HepG2 (cell line): Measurements from ENCODE around the gene CYSRT1. TPM values are rescaled to one million over a fixed set of nuclear protein-coding genes. Genes with fewer than 3 reads are reported as not detected.

Source experiments
- AGO1 ChIP-seq: fragments of 200-400 bp; formaldehyde crosslinking; IDR thresholded peaks from 2 replicates; pipeline ENCODE4 v1.6.1; 2017; ENCODE audit warnings: mild to moderate bottlenecking, low read depth, low read length, moderate library complexity; ENCODE audit not compliant: poor library complexity, severe bottlenecking
- KDM2A ChIP-seq: sonication (generic); formaldehyde crosslinking; IDR thresholded peaks from 2 replicates; pipeline ENCODE4 v1.4.0; 2020; ENCODE audit warnings: low read depth, missing genetic modification reagents, borderline replicate concordance
- LCORL ChIP-seq, 2 experiments: fragments of 450-650 bp in 1 of 2; sonication (generic) in 1 of 2; formaldehyde crosslinking in 1 of 2; IDR thresholded peaks; 2 replicates each; pipeline versions ENCODE4 v1.5.0 to v1.6.1; 2017 to 2020; ENCODE audit warnings: antibody characterized with exemption in 1 of 2, missing genetic modification reagents in 1 of 2
- NR3C1 ChIP-seq: sonication (generic); formaldehyde crosslinking; IDR thresholded peaks from 2 replicates; pipeline ENCODE4 v1.4.0; 2020; ENCODE audit warnings: missing genetic modification reagents
- PITX1 ChIP-seq: sonication (generic); formaldehyde crosslinking; IDR thresholded peaks from 2 replicates; pipeline ENCODE4 v1.5.1; 2020; ENCODE audit warnings: mild to moderate bottlenecking, missing genetic modification reagents
- POLR2AphosphoS5 ChIP-seq: IDR thresholded peaks from 2 replicates; pipeline ENCODE4 v1.6.1; 2012; ENCODE audit warnings: low read depth, low read length
- THAP9 ChIP-seq: sonication (generic); formaldehyde crosslinking; IDR thresholded peaks from 2 replicates; pipeline ENCODE4; 2020; ENCODE audit warnings: missing genetic modification reagents, mild to moderate bottlenecking, borderline replicate concordance
- WIZ ChIP-seq: sonication (generic); formaldehyde crosslinking; IDR thresholded peaks from 2 replicates; pipeline ENCODE4 v1.5.1; 2020; ENCODE audit warnings: mild to moderate bottlenecking, missing genetic modification reagents
- ZNF292 ChIP-seq: sonication (generic); formaldehyde crosslinking; IDR thresholded peaks from 2 replicates; pipeline ENCODE4 v1.8.1; 2022; ENCODE audit warnings: mild to moderate bottlenecking, low read depth, missing genetic modification reagents, borderline replicate concordance
- ZNF296 ChIP-seq: sonication (generic); formaldehyde crosslinking; conservative IDR thresholded peaks from 2 replicates; pipeline ENCODE4 v1.5.0; 2020; ENCODE audit warnings: mild to moderate bottlenecking, missing genetic modification reagents
- ZNF878 ChIP-seq: sonication (generic); formaldehyde crosslinking; IDR thresholded peaks from 2 replicates; pipeline ENCODE4 v1.8.1; 2023; ENCODE audit warnings: mild to moderate bottlenecking, missing genetic modification reagents, moderate library complexity
- polyA plus RNA-seq, 8 experiments: library from polyadenylated mRNA; depleted of rRNA in 3 of 8; stranded (reverse) in 7 of 8; unstranded in 1 of 8; fragments of >200 nt; fragmentation: Illumina TruSeq in 4 of 8; extraction: Trizol in 4 of 8; gene quantifications; 2 replicates each; pipeline versions ENCODE4 v1.2.1 to v1.2.3, GENCODE V29; 2011 to 2016; ENCODE audit warnings: low read depth in 4 of 8, missing spikeins in 1 of 8, mixed read lengths in 1 of 8; ENCODE audit not compliant: insufficient read depth in 1 of 8
- total RNA-seq, 5 experiments: library from RNA; depleted of rRNA; stranded (reverse); fragments of >200 nt; fragmentation: Illumina TruSeq; extraction: Trizol; gene quantifications; 2 replicates each; pipeline ENCODE4 v1.2.3, GENCODE V29; 2016; ENCODE audit warnings: low read depth in 1 of 5
- TF ChIP-seq, protein P1 (sequence below): sonication (generic); formaldehyde crosslinking; IDR thresholded peaks from 2 replicates; pipeline ENCODE4 v1.4.0; 2020; ENCODE audit warnings: missing genetic modification reagents
- TF ChIP-seq, protein P2 (sequence below), 2 experiments: sonication (generic) in 1 of 2; formaldehyde crosslinking in 1 of 2; IDR thresholded peaks; 2 replicates each; pipeline versions ENCODE4 v1.6.1 to v1.9.0; 2014 to 2022; ENCODE audit warnings: antibody characterized with exemption in 1 of 2, borderline replicate concordance in 1 of 2, inconsistent platforms in 1 of 2, low read depth in 1 of 2, missing genetic modification reagents in 1 of 2

Gene CYSRT1
- total and polyA plus RNA-seq, 2 of the 13 experiments (the other 11 are each of a cell fraction or from before 2014, with no cell fraction given): 1.5 to 2.1 TPM

- TF ChIP-seq THAP9 (CRISPR knock-in tag): no peak
- TF ChIP-seq ZNF292: no peak
- no peak for TF ChIP-seq NR3C1 (CRISPR knock-in tag)
- TF ChIP-seq POLR2AphosphoS5: peak; percentile 31; the same call in 1 of the 2 replicates
- TF ChIP-seq KDM2A (CRISPR knock-in tag): peak; percentile 6; the same call in 1 of the 2 replicates
- TF ChIP-seq LCORL (IDR thresholded peaks at IDR 0.05): no peak
- TF ChIP-seq LCORL (CRISPR knock-in tag; IDR thresholded peaks at IDR 0.05): no peak
- TF ChIP-seq, protein P1, sequence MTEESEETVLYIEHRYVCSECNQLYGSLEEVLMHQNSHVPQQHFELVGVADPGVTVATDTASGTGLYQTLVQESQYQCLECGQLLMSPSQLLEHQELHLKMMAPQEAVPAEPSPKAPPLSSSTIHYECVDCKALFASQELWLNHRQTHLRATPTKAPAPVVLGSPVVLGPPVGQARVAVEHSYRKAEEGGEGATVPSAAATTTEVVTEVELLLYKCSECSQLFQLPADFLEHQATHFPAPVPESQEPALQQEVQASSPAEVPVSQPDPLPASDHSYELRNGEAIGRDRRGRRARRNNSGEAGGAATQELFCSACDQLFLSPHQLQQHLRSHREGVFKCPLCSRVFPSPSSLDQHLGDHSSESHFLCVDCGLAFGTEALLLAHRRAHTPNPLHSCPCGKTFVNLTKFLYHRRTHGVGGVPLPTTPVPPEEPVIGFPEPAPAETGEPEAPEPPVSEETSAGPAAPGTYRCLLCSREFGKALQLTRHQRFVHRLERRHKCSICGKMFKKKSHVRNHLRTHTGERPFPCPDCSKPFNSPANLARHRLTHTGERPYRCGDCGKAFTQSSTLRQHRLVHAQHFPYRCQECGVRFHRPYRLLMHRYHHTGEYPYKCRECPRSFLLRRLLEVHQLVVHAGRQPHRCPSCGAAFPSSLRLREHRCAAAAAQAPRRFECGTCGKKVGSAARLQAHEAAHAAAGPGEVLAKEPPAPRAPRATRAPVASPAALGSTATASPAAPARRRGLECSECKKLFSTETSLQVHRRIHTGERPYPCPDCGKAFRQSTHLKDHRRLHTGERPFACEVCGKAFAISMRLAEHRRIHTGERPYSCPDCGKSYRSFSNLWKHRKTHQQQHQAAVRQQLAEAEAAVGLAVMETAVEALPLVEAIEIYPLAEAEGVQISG (CRISPR knock-in tag): peak; percentile 24; the same call in 1 of the 2 replicates
- TF ChIP-seq, protein P2, sequence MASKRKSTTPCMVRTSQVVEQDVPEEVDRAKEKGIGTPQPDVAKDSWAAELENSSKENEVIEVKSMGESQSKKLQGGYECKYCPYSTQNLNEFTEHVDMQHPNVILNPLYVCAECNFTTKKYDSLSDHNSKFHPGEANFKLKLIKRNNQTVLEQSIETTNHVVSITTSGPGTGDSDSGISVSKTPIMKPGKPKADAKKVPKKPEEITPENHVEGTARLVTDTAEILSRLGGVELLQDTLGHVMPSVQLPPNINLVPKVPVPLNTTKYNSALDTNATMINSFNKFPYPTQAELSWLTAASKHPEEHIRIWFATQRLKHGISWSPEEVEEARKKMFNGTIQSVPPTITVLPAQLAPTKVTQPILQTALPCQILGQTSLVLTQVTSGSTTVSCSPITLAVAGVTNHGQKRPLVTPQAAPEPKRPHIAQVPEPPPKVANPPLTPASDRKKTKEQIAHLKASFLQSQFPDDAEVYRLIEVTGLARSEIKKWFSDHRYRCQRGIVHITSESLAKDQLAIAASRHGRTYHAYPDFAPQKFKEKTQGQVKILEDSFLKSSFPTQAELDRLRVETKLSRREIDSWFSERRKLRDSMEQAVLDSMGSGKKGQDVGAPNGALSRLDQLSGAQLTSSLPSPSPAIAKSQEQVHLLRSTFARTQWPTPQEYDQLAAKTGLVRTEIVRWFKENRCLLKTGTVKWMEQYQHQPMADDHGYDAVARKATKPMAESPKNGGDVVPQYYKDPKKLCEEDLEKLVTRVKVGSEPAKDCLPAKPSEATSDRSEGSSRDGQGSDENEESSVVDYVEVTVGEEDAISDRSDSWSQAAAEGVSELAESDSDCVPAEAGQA (IDR thresholded peaks at IDR 0.05; ENCODE audit: low read depth): no peak
- TF ChIP-seq, protein P2 (CRISPR knock-in tag; IDR thresholded peaks at IDR 0.05; ENCODE audit: borderline replicate concordance): no peak
- TF ChIP-seq ZNF878 (CRISPR knock-in tag): no peak
- TF ChIP-seq PITX1 (CRISPR knock-in tag): peak; percentile 49; the same call in 1 of the 2 replicates
- peak; percentile 36 for TF ChIP-seq AGO1
- 0 out of 2 replicates have a peak, but pooled peaks have one; percentile 30 for TF ChIP-seq ZNF296 (CRISPR knock-in tag)
- TF ChIP-seq WIZ (CRISPR knock-in tag): no peak
These were observed 35.4 kb upstream of the CYSRT1 start (continued) for GRCh38 chr9:137189297-137190295.
